ENCODE measurements around the gene HEPACAM.

HEPACAM gene

GRCh38 chr11:124919898-124920297, 15.9 kb downstream of the HEPACAM start:
- Histone ChIP-seq H3K9me2 (replicated peaks; ENCODE audit: control insufficient read depth, low read length) (no peaks in the 10 kb centered on the region), H3K27me3 (ENCODE audit: control insufficient read depth, low read length) (peaks cover 3% of the 10 kb centered on the region; the same call in 1 of the 2 replicates), H3K4me3 (ENCODE audit: low read length) (no peak overlapping the region), H3K36me3 (ENCODE audit: control insufficient read depth, low read length) (no peaks in the 10 kb centered on the region), H3K79me2 (ENCODE audit: control insufficient read depth, low read length) (no peaks in the 10 kb centered on the region), H3K27ac (ENCODE audit: low read depth, low read length) (no peak overlapping the region), H3K4me1 (ENCODE audit: control insufficient read depth, low read length) (no peaks in the 10 kb centered on the region), H3K4me2 (ENCODE audit: low read length) (no peak overlapping the region), H3F3A (ENCODE audit: control insufficient read depth, insufficient read depth) (no peaks in the 10 kb centered on the region), H4K20me1 (ENCODE audit: control insufficient read depth, insufficient read depth, low read depth, low read length) (no peaks in the 10 kb centered on the region), H3K9me3 (ENCODE audit: control insufficient read depth, insufficient read depth, low read length) (no peaks in the 10 kb centered on the region)
- TF ChIP-seq EZH2phosphoT487 (IDR thresholded peaks at IDR 0.05; ENCODE audit: borderline replicate concordance, low read length): no peak
- TF ChIP-seq, protein P1, sequence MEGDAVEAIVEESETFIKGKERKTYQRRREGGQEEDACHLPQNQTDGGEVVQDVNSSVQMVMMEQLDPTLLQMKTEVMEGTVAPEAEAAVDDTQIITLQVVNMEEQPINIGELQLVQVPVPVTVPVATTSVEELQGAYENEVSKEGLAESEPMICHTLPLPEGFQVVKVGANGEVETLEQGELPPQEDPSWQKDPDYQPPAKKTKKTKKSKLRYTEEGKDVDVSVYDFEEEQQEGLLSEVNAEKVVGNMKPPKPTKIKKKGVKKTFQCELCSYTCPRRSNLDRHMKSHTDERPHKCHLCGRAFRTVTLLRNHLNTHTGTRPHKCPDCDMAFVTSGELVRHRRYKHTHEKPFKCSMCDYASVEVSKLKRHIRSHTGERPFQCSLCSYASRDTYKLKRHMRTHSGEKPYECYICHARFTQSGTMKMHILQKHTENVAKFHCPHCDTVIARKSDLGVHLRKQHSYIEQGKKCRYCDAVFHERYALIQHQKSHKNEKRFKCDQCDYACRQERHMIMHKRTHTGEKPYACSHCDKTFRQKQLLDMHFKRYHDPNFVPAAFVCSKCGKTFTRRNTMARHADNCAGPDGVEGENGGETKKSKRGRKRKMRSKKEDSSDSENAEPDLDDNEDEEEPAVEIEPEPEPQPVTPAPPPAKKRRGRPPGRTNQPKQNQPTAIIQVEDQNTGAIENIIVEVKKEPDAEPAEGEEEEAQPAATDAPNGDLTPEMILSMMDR (IDR thresholded peaks at IDR 0.05; ENCODE audit: low read depth, low read length, poor library complexity, severe bottlenecking): no peak

DNA sequence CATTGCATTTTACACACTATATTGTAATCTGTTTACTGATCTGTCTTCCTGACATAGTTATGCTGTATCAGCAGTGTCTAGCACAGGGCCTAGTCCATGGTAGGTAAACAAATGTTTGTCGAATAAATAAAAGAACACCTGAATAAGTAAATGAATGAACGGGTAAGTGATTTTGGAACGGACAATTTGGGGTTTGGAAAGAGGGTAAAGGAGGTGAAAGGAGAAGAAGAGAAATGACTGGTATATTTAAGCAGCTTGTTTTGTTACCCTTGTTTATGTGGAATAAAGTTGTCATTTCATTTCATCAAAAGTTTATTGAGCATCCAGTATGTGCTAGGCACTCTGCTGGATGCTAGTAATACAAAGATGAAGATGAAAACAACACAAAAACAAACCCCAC, 16.9 kb downstream of the HEPACAM start, which contains the start of gene HEPN1:
Gene HEPN1 (plus strand): TSS at position 301 of the 400 bp plus-strand sequence.
- Histone ChIP-seq H4K20me1 (ENCODE audit: control insufficient read depth, insufficient read depth, low read depth, low read length) (no peaks in the 10 kb centered on the region), H3K4me3 (ENCODE audit: low read length) (no peak within 1 kb of the TSS), H3K27ac (ENCODE audit: low read depth, low read length) (no peak within 1 kb of the TSS), H3K4me1 (ENCODE audit: control insufficient read depth, low read length) (no peaks in the 10 kb centered on the region), H3K4me2 (ENCODE audit: low read length) (no peak within 1 kb of the TSS), H3F3A (ENCODE audit: control insufficient read depth, insufficient read depth) (no peaks in the 10 kb centered on the region), H3K36me3 (ENCODE audit: control insufficient read depth, low read length) (no peaks in the 10 kb centered on the region), H3K9me2 (replicated peaks; ENCODE audit: control insufficient read depth, low read length) (no peaks in the 10 kb centered on the region), H3K9me3 (ENCODE audit: control insufficient read depth, insufficient read depth, low read length) (no peaks in the 10 kb centered on the region), H3K27me3 (ENCODE audit: control insufficient read depth, low read length) (peaks cover 3% of the 10 kb centered on the region; the same call in 1 of the 2 replicates), H3K79me2 (ENCODE audit: control insufficient read depth, low read length) (no peaks in the 10 kb centered on the region)
- no peak for TF ChIP-seq EZH2phosphoT487 (IDR thresholded peaks at IDR 0.05; ENCODE audit: borderline replicate concordance, low read length)
- TF ChIP-seq, protein P1 (IDR thresholded peaks at IDR 0.05; ENCODE audit: low read depth, low read length, poor library complexity, severe bottlenecking): no peak

- Histone ChIP-seq H3K4me1 (ENCODE audit: control insufficient read depth, low read length) (no peaks in the 10 kb centered on the region), H3K9me2 (replicated peaks; ENCODE audit: control insufficient read depth, low read length) (no peaks in the 10 kb centered on the region), H3K4me3 (ENCODE audit: low read length) (no peak overlapping the region), H3F3A (ENCODE audit: control insufficient read depth, insufficient read depth) (no peaks in the 10 kb centered on the region), H3K9me3 (ENCODE audit: control insufficient read depth, insufficient read depth, low read length) (no peaks in the 10 kb centered on the region), H3K36me3 (ENCODE audit: control insufficient read depth, low read length) (no peaks in the 10 kb centered on the region), H3K79me2 (ENCODE audit: control insufficient read depth, low read length) (no peaks in the 10 kb centered on the region), H3K4me2 (ENCODE audit: low read length) (no peak overlapping the region), H3K27me3 (ENCODE audit: control insufficient read depth, low read length) (peaks cover 3% of the 10 kb centered on the region; the same call in 1 of the 2 replicates), H3K27ac (ENCODE audit: low read depth, low read length) (no peak overlapping the region), H4K20me1 (ENCODE audit: control insufficient read depth, insufficient read depth, low read depth, low read length) (no peaks in the 10 kb centered on the region)
- TF ChIP-seq EZH2phosphoT487 (IDR thresholded peaks at IDR 0.05; ENCODE audit: borderline replicate concordance, low read length): no peak
- TF ChIP-seq, protein P1 (IDR thresholded peaks at IDR 0.05; ENCODE audit: low read depth, low read length, poor library complexity, severe bottlenecking): no peak
Measured at GRCh38 chr11:124917115-124917637, 18.7 kb downstream of the HEPACAM start.
